Choroid plexus epithelial cell (primary cell): ENCODE measurements around the gene OR2T11.
A peak's percentile ranks its signal among the peaks of the same experiment; 100 is the strongest.

Experiments
- DNase-seq: peaks from one replicate; pipeline ENCODE4 v3.0.0-alpha.2; 2010; ENCODE audit warnings: low read depth
- H3K4me3 ChIP-seq: 2 replicates; pipeline ENCODE4 v1.5.1; 2011; ENCODE audit warnings: low read depth, mild to moderate bottlenecking, control low read depth, low read length, moderate library complexity
- TF ChIP-seq, protein P1 (sequence below): conservative IDR thresholded peaks from 2 replicates; pipeline ENCODE4 v1.5.1; 2011; ENCODE audit warnings: low read depth, mild to moderate bottlenecking, control low read depth, inconsistent platforms, low read length, moderate library complexity

The OR2T11 gene

GRCh38 chr1:248631354-248632008 lies 3.4 kb downstream of the OR2T11 start:
- TF ChIP-seq, protein P1, sequence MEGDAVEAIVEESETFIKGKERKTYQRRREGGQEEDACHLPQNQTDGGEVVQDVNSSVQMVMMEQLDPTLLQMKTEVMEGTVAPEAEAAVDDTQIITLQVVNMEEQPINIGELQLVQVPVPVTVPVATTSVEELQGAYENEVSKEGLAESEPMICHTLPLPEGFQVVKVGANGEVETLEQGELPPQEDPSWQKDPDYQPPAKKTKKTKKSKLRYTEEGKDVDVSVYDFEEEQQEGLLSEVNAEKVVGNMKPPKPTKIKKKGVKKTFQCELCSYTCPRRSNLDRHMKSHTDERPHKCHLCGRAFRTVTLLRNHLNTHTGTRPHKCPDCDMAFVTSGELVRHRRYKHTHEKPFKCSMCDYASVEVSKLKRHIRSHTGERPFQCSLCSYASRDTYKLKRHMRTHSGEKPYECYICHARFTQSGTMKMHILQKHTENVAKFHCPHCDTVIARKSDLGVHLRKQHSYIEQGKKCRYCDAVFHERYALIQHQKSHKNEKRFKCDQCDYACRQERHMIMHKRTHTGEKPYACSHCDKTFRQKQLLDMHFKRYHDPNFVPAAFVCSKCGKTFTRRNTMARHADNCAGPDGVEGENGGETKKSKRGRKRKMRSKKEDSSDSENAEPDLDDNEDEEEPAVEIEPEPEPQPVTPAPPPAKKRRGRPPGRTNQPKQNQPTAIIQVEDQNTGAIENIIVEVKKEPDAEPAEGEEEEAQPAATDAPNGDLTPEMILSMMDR: no peak
- no peak overlapping the region for H3K4me3 ChIP-seq
- no peak for DNase-seq

GRCh38 chr1:248630551-248630950 lies 4.3 kb downstream of the OR2T11 start:
- H3K4me3 ChIP-seq: no peak overlapping the region
- DNase-seq: no peak
- TF ChIP-seq, protein P1: no peak

DNA sequence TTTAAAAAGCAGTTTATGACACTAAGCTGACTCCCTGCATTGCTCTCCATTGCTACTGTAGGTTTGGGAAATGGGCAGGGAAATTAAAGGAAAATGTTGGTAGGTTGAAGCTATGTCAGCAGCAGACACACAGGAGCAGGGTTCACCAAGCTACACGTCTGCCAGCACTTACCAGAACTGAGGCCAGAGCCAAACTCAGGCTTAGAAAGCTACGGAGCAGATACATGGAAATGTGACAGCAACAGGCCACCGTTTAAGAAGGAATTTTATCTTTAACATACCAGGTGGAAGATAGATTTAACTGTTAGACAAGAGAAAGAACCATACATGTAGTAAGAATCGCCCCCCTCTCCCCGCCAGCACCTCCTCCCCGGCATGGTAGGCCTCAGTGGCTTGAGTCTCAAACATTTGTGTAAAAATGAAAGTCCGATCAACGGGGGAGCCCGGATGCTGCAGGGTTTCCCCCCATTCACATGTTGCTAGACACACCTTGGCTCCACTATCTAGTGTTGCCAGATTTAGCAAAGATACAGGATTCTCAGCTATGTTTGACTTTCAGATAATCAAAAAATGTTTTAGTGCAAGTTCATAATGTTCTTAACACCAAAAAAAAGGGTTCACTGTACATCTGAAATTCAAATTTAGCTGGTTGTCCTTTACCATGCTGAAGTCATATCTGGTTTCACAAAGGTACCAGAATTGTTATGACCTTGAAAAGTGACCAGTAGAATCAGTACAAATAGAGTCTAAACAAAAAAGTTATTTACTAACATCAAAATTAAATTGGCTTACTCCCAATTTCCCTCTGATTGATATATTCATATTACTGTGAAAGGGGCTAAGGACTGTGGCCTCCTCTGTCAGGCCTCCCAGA lies 6.7 kb downstream of the OR2T11 start:
- TF ChIP-seq, protein P1: no peak
- H3K4me3 ChIP-seq: no peak overlapping the region
- DNase-seq: no peak

- TF ChIP-seq, protein P1: no peak
- DNase-seq: no peak
- no peak overlapping the region for H3K4me3 ChIP-seq
Measured at GRCh38 chr1:248625971-248626370, 8.9 kb downstream of the OR2T11 start.

GRCh38 chr1:248625166-248625565 lies 9.7 kb downstream of the OR2T11 start:
- TF ChIP-seq, protein P1: no peak
- H3K4me3 ChIP-seq: no peak overlapping the region
- no peak for DNase-seq

- H3K4me3 ChIP-seq: no peak overlapping the region
- TF ChIP-seq, protein P1: peak; percentile 23
- DNase-seq: peak; percentile 21
Measured at GRCh38 chr1:248622570-248623001, 12.3 kb downstream of the OR2T11 start.
